HG03175 (cell line): ENCODE measurements around the gene FAP.
A peak's percentile ranks its signal among the peaks of the same experiment; 100 is the strongest.

ENCODE experiments used
- ATAC-seq: cut with Tn5 transposase; IDR thresholded peaks from one replicate; pipeline ENCODE4 v1.9.1; 2021; ENCODE audit warnings: mild to moderate bottlenecking, moderate library complexity; ENCODE audit not compliant: unreplicated experiment

FAP gene

GRCh38 chr2:162127422-162127821, 115.8 kb downstream of the FAP start:
- no peak for ATAC-seq

GRCh38 chr2:162126527-162126926, 116.7 kb downstream of the FAP start:
- ATAC-seq, result peak; percentile 11

GRCh38 chr2:162126111-162126519, 117.1 kb downstream of the FAP start:
- ATAC-seq, result peak; percentile 92

- ATAC-seq, result no peak
Observed at GRCh38 chr2:162125138-162125537, 118.1 kb downstream of the FAP start.

GRCh38 chr2:162123806-162124758, 119.2 kb downstream of the FAP start:
- ATAC-seq, result peak; percentile 37
